GM23338 (cell line): ENCODE results near the gene TYW1B. TPM values are rescaled to one million over a fixed set of nuclear protein-coding genes. Genes with fewer than 3 reads are reported as not detected.

ENCODE experiments used
- ATAC-seq: fragments of 200-7000 bp; cut with Tn5 transposase; 3 replicates; pipeline ENCODE4 v1.9.1; 2020
- DNase-seq: peaks from one replicate; pipeline ENCODE4 v3.0.0-alpha.2; 2015; ENCODE audit warnings: low spot score
- H2AFZ ChIP-seq: fragments of 200-600 bp; sonication (generic); 2 replicates; pipeline ENCODE4 v1.8.0; 2016; ENCODE audit warnings: antibody characterized with exemption, mild to moderate bottlenecking, moderate library complexity
- H3F3A ChIP-seq: fragments of 200-600 bp; sonication (generic); replicated peaks from 2 replicates; pipeline ENCODE4 v1.8.0; 2017; ENCODE audit warnings: antibody characterized with exemption, mixed run types, low read depth
- H3K27ac ChIP-seq: fragments of 200-600 bp; sonication (generic); 2 replicates; pipeline ENCODE4 v1.6.1; 2016; ENCODE audit warnings: low read depth
- H3K27me3 ChIP-seq: fragments of 200-600 bp; sonication (generic); 2 replicates; pipeline ENCODE4 v1.8.0; 2016; ENCODE audit warnings: mild to moderate bottlenecking, mixed run types, moderate library complexity; ENCODE audit not compliant: insufficient read depth
- H3K36me3 ChIP-seq: fragments of 200-600 bp; sonication (generic); 2 replicates; pipeline ENCODE4 v1.8.0; 2016; ENCODE audit warnings: mild to moderate bottlenecking; ENCODE audit not compliant: insufficient read depth
- H3K4me1 ChIP-seq: fragments of 200-600 bp; sonication (generic); 2 replicates; pipeline ENCODE4 v1.8.0; 2016; ENCODE audit warnings: mild to moderate bottlenecking, moderate library complexity; ENCODE audit not compliant: insufficient read depth
- H3K4me2 ChIP-seq: fragments of 200-600 bp; sonication (generic); 2 replicates; pipeline ENCODE4 v1.7.1; 2017; ENCODE audit warnings: mixed run types
- H3K4me3 ChIP-seq: fragments of 200-600 bp; sonication (generic); 2 replicates; pipeline ENCODE4 v1.6.1; 2016; ENCODE audit warnings: mixed run types
- H3K79me2 ChIP-seq: fragments of 200-600 bp; sonication (generic); replicated peaks from 2 replicates; pipeline ENCODE4 v1.8.0; 2017; ENCODE audit warnings: mild to moderate bottlenecking; ENCODE audit not compliant: insufficient read depth
- H3K9me2 ChIP-seq: fragments of 200-600 bp; sonication (generic); 2 replicates; pipeline ENCODE4 v1.8.0; 2017; ENCODE audit not compliant: insufficient read depth
- H4K20me1 ChIP-seq: fragments of 200-600 bp; sonication (generic); replicated peaks from 2 replicates; pipeline ENCODE4 v1.8.0; 2017; ENCODE audit warnings: mild to moderate bottlenecking; ENCODE audit not compliant: insufficient read depth
- H3K27ac Mint-ChIP-seq: 2 replicates; pipeline ENCODE4 v1.8.0; 2020; ENCODE audit warnings: inconsistent platforms, mild to moderate bottlenecking, moderate library complexity, mixed read lengths
- H3K27me3 Mint-ChIP-seq: 3 replicates; pipeline ENCODE4 v1.8.0; 2022; ENCODE audit warnings: low read depth, mild to moderate bottlenecking, moderate library complexity, mixed read lengths, inconsistent platforms; ENCODE audit not compliant: insufficient read depth, poor library complexity
- H3K36me3 Mint-ChIP-seq: 3 replicates; pipeline ENCODE4 v1.8.0; 2021; ENCODE audit warnings: low read depth, mild to moderate bottlenecking, inconsistent platforms, moderate library complexity, mixed read lengths
- H3K4me1 Mint-ChIP-seq: 3 replicates; pipeline ENCODE4 v1.8.0; 2020; ENCODE audit warnings: mild to moderate bottlenecking, inconsistent platforms, mixed read lengths
- H3K4me3 Mint-ChIP-seq: 3 replicates; pipeline ENCODE4 v1.8.0; 2021; ENCODE audit warnings: moderate library complexity, mild to moderate bottlenecking, inconsistent platforms, mixed read lengths
- H3K9me3 Mint-ChIP-seq: 3 replicates; pipeline ENCODE4 v1.8.0; 2020; ENCODE audit warnings: moderate library complexity, mild to moderate bottlenecking, inconsistent platforms, mixed read lengths
- CREB1 ChIP-seq: fragments of 250-450 bp; sonication (Bioruptor Pico); IDR thresholded peaks from 2 replicates; pipeline ENCODE4 v1.5.0; 2020; ENCODE audit warnings: low read depth, mild to moderate bottlenecking, moderate library complexity
- ETS1 ChIP-seq: IDR thresholded peaks from 2 replicates; pipeline ENCODE4 v1.6.1; 2016; ENCODE audit warnings: antibody characterized with exemption
- EZH2 ChIP-seq: fragments of 200-600 bp; sonication (generic); IDR thresholded peaks from one replicate; pipeline ENCODE4 v1.8.0; 2017; ENCODE audit warnings: antibody characterized with exemption, mild to moderate bottlenecking, low read depth; ENCODE audit not compliant: unreplicated experiment
- JUNB ChIP-seq: IDR thresholded peaks from one replicate; pipeline ENCODE4 v1.6.1; 2016; ENCODE audit warnings: antibody characterized with exemption; ENCODE audit not compliant: unreplicated experiment
- NANOG ChIP-seq: IDR thresholded peaks from 2 replicates; pipeline ENCODE4 v1.6.1; 2016; ENCODE audit warnings: antibody characterized with exemption, borderline replicate concordance
- REST ChIP-seq: IDR thresholded peaks from one replicate; pipeline ENCODE4 v1.6.1; 2018; ENCODE audit warnings: antibody characterized with exemption; ENCODE audit not compliant: unreplicated experiment
- ZNF114 ChIP-seq: fragments of 250-450 bp; sonication (Bioruptor Pico); IDR thresholded peaks from 2 replicates; pipeline ENCODE4 v1.5.0; 2020; ENCODE audit warnings: mild to moderate bottlenecking, moderate library complexity
- polyA plus RNA-seq: library from polyadenylated mRNA; unstranded; fragments of >200 nt; fragmentation: Nextera tagmentation; extraction: Ambion mirVana; gene quantifications from 2 replicates; pipeline ENCODE4 v1.2.1, GENCODE V29; 2016
- total RNA-seq: library from RNA; depleted of rRNA; stranded (reverse); fragments of >200 nt; shearing (Covaris generic); gene quantifications from 2 replicates; pipeline ENCODE4 v1.2.3, GENCODE V29; 2014

Gene TYW1B
- total and polyA plus RNA-seq, 2 experiments from 2014 or later = 2.8 to 5.6 TPM

GRCh38 chr7:72540923-72541322, 287.1 kb downstream of the TYW1B start:
- Mint-ChIP-seq H3K27me3 (peaks cover 3% of the 10 kb centered on the region), H3K4me1 (peaks cover 10% of the 10 kb centered on the region), H3K36me3 (no peaks in the 10 kb centered on the region), H3K4me3 (no peak overlapping the region), H3K9me3 (no peaks in the 10 kb centered on the region), H3K27ac (no peak overlapping the region)
- no peaks in the 10 kb centered on the region for H3K9me2 ChIP-seq
- DNase-seq = no peak
- no peaks in the 10 kb centered on the region for H3K27me3 ChIP-seq
- no peak for ATAC-seq
- H3K4me2 ChIP-seq = no peak overlapping the region
- no peaks in the 10 kb centered on the region for H3K4me1 ChIP-seq
- H3K79me2 ChIP-seq = no peaks in the 10 kb centered on the region
- H4K20me1 ChIP-seq = no peaks in the 10 kb centered on the region
- H3F3A ChIP-seq = no peaks in the 10 kb centered on the region
- H3K27ac ChIP-seq = no peak overlapping the region
- no peak overlapping the region for H3K4me3 ChIP-seq
- no peaks in the 10 kb centered on the region for H3K36me3 ChIP-seq
- no peak overlapping the region for H2AFZ ChIP-seq
- TF ChIP-seq ZNF114 (CRISPR knock-in tag) = no peak
- no peak for TF ChIP-seq NANOG
- no peak for TF ChIP-seq CREB1 (CRISPR knock-in tag)
- TF ChIP-seq EZH2 = no peak
- TF ChIP-seq REST = no peak
- TF ChIP-seq ETS1 = no peak

GRCh38 chr7:72540106-72540611, 287.8 kb downstream of the TYW1B start:
- TF ChIP-seq EZH2 (no peak), JUNB (no peak)
- no peaks in the 10 kb centered on the region for H3K36me3 ChIP-seq
- H3K4me1 Mint-ChIP-seq = peaks cover 10% of the 10 kb centered on the region
- no peaks in the 10 kb centered on the region for H3F3A ChIP-seq
- no peak overlapping the region for H3K4me3 Mint-ChIP-seq
- H3K4me2 ChIP-seq = no peak overlapping the region
- no peak overlapping the region for H3K27ac ChIP-seq
- no peaks in the 10 kb centered on the region for H3K79me2 ChIP-seq
- H3K9me2 ChIP-seq = no peaks in the 10 kb centered on the region
- ATAC-seq (peak; percentile 48), DNase-seq (no peak)
- no peak overlapping the region for H3K4me3 ChIP-seq
- H4K20me1 ChIP-seq = no peaks in the 10 kb centered on the region
- no peaks in the 10 kb centered on the region for H3K27me3 ChIP-seq
- no peaks in the 10 kb centered on the region for H3K27me3 Mint-ChIP-seq
- H2AFZ ChIP-seq = 0 out of 2 replicates have a peak overlapping the region, but pooled peaks have one; percentile 39
- H3K9me3 Mint-ChIP-seq = no peaks in the 10 kb centered on the region
- H3K27ac Mint-ChIP-seq = peak overlapping the region; percentile 84; the same call in 1 of the 2 replicates
- no peaks in the 10 kb centered on the region for H3K4me1 ChIP-seq
- no peaks in the 10 kb centered on the region for H3K36me3 Mint-ChIP-seq
